ENCODE measurements around the gene IKZF1. TPM values are rescaled to one million over a fixed set of nuclear protein-coding genes. Genes with fewer than 3 reads are reported as not detected.

The IKZF1 gene
- total and polyA plus RNA-seq, 9 of the 15 experiments (the other 6 are each of a cell fraction or from before 2014, with no cell fraction given), result 12.6 to 85.3 (median 44.7) TPM

- TF ChIP-seq PTTG1 (tag; IDR thresholded peaks at IDR 0.05; ENCODE audit: low read depth) (no peak), MECOM (CRISPR knock-in tag; IDR thresholded peaks at IDR 0.05) (no peak), RBM34 (IDR thresholded peaks at IDR 0.05; ENCODE audit: borderline replicate concordance, insufficient read depth, low read length) (no peak), TFAP4 (CRISPR knock-in tag; IDR thresholded peaks at IDR 0.05; ENCODE audit: borderline replicate concordance) (peak; percentile 36; the same call in 1 of the 2 replicates), RAD51 (IDR thresholded peaks at IDR 0.05; ENCODE audit: borderline replicate concordance, low read depth) (no peak), ZC3H4 (CRISPR knock-in tag; IDR thresholded peaks at IDR 0.05; ENCODE audit: borderline replicate concordance) (no peak), RREB1 (CRISPR knock-in tag; IDR thresholded peaks at IDR 0.05) (0 out of 2 replicates have a peak, but pooled peaks have one; percentile 26), MLX (CRISPR knock-in tag; conservative IDR thresholded peaks at IDR 0.05) (no peak), TAF7 (tag; IDR thresholded peaks at IDR 0.05) (no peak), ZNF764 (CRISPR knock-in tag; IDR thresholded peaks at IDR 0.05; ENCODE audit: low read depth) (no peak), CTBP1 (IDR thresholded peaks at IDR 0.05; ENCODE audit: borderline replicate concordance) (peak; percentile 9; the same call in 1 of the 2 replicates), MYC (IDR thresholded peaks at IDR 0.05; ENCODE audit: low read depth, low read length) (0 out of 2 replicates have a peak, but pooled peaks have one; percentile 10), MYC (CRISPR knock-in tag; IDR thresholded peaks at IDR 0.05; ENCODE audit: borderline replicate concordance, low read depth) (no peak), FIP1L1 (IDR thresholded peaks at IDR 0.05; ENCODE audit: low read depth, low read length, poor library complexity, severe bottlenecking) (no peak), ZNF408 (CRISPR knock-in tag; IDR thresholded peaks at IDR 0.05; ENCODE audit: low read depth) (no peak), ZNF76 (CRISPR knock-in tag; IDR thresholded peaks at IDR 0.05; ENCODE audit: borderline replicate concordance) (no peak), HMBOX1 (IDR thresholded peaks at IDR 0.05) (peak; percentile 38; the same call in 1 of the 2 replicates), ZBTB17 (CRISPR knock-in tag; IDR thresholded peaks at IDR 0.05) (no peak)
Observed at GRCh38 chr7:50266635-50267386, 37.7 kb upstream of the IKZF1 start (continued).
